Measurements from ENCODE around the gene RASGEF1C.

- TF ChIP-seq CTCF (IDR thresholded peaks at IDR 0.05) (no peak), POLR2A (IDR thresholded peaks at IDR 0.05) (no peak), EP300 (IDR thresholded peaks at IDR 0.05) (no peak)
Measured at GRCh38 chr5:180206993-180207392, 2.0 kb downstream of the RASGEF1C start.
